Activated naive CD4-positive, alpha-beta T cell treated with anti-CD3 and anti-CD28 coated beads, Interleukin-2, amount 50 U/mL, for 24 hours (primary cell): ENCODE results near the gene ARPP19.
"Not testable (repeated sequence)": the region's sequence is repeated elsewhere in the genome, so short reads cannot be mapped to it uniquely, and the experiment has no call there.

Experiments used
- H3K27ac Mint-ChIP-seq: one replicate; pipeline ENCODE4 v1.8.0; 2021; ENCODE audit warnings: mild to moderate bottlenecking, mixed read lengths
- H3K27me3 Mint-ChIP-seq: one replicate; pipeline ENCODE4 v1.8.0; 2021; ENCODE audit warnings: mixed read lengths
- H3K36me3 Mint-ChIP-seq: one replicate; pipeline ENCODE4 v1.8.0; 2021; ENCODE audit warnings: mixed read lengths
- H3K4me1 Mint-ChIP-seq: one replicate; pipeline ENCODE4 v1.8.0; 2021; ENCODE audit warnings: mixed read lengths
- H3K4me3 Mint-ChIP-seq: one replicate; pipeline ENCODE4 v1.8.0; 2021; ENCODE audit warnings: mild to moderate bottlenecking, mixed read lengths
- H3K9me3 Mint-ChIP-seq: one replicate; pipeline ENCODE4 v1.8.0; 2021; ENCODE audit warnings: mixed read lengths

Gene ARPP19

GRCh38 chr15:52568601-52569585, at the start of gene ARPP19:
TSS of gene ARPP19 (minus strand) at chr15:52569030. CDS start at chr15:52568892, 138 bp downstream.
- Mint-ChIP-seq H3K4me3 (peak within 1 kb of the TSS; percentile 98), H3K4me1 (peaks cover 34% of the 10 kb centered on the region), H3K36me3 (peaks cover 4% of the 10 kb centered on the region), H3K27me3 (no peaks in the 10 kb centered on the region), H3K27ac (peak within 1 kb of the TSS; percentile 99), H3K9me3 (peaks cover 3% of the 10 kb centered on the region)

DNA sequence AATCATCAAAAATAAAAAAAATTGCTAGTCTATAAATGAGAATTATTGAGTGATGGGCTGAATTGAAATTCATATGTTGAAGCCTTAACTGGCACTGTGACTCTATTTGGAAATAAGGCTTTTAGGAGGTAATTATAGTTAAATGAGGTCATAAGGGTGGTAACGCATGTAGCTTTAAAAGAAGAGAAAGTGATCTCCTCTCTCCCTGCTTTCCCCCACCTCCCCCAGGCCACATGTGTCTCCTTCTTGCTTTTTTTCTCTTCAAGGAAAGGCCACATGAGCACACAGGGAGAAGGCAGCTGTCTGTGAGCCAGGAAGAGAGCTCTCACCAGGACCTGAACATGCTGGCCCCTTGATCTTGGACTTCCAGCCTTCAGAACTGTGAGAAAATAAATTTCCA, 48.2 kb upstream of the ARPP19 start:
- H3K4me3 Mint-ChIP-seq, result no peak overlapping the region

DNA sequence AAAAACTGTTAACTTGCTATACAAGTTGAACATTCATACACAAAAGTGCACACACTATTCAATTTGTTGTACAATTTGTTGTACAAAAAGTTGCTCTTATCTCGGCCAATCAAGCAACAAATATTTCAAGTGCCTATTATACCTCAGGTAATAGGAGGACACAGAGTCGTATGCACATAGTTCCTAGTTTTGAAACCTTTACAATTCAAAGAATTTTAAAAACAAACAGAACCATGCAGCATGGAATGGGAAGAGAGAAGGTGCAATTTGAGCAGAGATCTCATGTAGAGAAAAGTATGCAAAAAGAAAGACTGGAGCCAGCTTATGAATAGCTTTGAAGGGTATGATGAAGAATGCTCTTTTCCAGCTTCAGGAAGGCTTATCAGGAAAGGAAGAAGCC, 46.5 kb upstream of the ARPP19 start:
- Mint-ChIP-seq H3K27me3 (no peaks in the 10 kb centered on the region), H3K4me1 (no peaks in the 10 kb centered on the region), H3K36me3 (peaks cover 8% of the 10 kb centered on the region), H3K4me3 (no peak overlapping the region), H3K9me3 (no peaks in the 10 kb centered on the region), H3K27ac (peak overlapping the region; percentile 81)

More for the DNA sequence above, 48.2 kb upstream of the ARPP19 start:
- Mint-ChIP-seq H3K27ac (no peak overlapping the region), H3K4me1 (peaks cover 4% of the 10 kb centered on the region), H3K27me3 (no peaks in the 10 kb centered on the region), H3K9me3 (no peaks in the 10 kb centered on the region), H3K36me3 (peaks cover 4% of the 10 kb centered on the region)

GRCh38 chr15:52609593-52609992, 40.8 kb upstream of the ARPP19 start:
- Mint-ChIP-seq H3K9me3 (no peaks in the 10 kb centered on the region), H3K27ac (no peak overlapping the region), H3K36me3 (peaks cover 4% of the 10 kb centered on the region), H3K27me3 (no peaks in the 10 kb centered on the region), H3K4me1 (no peaks in the 10 kb centered on the region), H3K4me3 (no peak overlapping the region)

DNA sequence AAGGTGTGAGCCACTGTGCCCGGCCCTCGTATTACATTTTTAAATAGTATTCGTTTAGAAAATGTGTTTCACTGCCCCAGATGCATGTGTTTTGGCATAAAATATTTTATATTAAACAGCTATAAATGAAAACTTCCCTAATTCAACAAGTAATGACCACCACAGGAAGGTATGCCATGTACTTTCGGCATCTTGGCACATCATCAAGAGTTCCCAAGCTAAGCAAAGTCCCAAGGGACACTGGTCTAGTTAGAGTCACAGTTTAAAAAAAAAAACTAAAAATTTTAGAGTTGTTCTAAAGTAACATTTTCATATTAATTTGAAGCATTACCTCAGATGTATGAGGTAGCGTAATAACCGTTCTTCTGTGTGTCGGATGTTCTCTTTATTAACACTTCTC, 15.6 kb upstream of the ARPP19 start:
- no peaks in the 10 kb centered on the region for H3K4me1 Mint-ChIP-seq
- H3K36me3 Mint-ChIP-seq, result peaks cover 5% of the 10 kb centered on the region
- H3K9me3 Mint-ChIP-seq, result no peaks in the 10 kb centered on the region
- H3K4me3 Mint-ChIP-seq, result no peak overlapping the region
- H3K27me3 Mint-ChIP-seq, result no peaks in the 10 kb centered on the region
- no peak overlapping the region for H3K27ac Mint-ChIP-seq

DNA sequence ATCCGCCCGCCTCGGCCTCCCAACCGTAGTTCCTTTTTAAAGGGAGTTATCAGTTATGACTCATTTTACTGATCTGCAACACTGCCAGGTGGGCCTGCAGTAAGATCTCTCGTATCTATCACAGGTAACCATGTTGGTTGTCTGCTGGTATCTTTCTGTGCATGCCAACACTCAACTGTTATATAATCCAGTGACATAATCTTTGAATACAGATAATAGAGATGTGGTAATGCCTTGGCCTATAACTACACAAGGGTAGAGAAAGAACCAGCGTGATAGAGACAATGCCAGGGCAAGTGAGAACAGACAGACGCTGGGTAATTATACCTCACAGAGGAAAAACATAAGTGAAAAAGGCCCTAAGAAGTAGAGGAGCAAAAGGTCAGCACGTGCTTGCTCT, 11.0 kb upstream of the ARPP19 start:
- Mint-ChIP-seq H3K27ac (no peak overlapping the region), H3K4me3 (no peak overlapping the region), H3K9me3 (no peaks in the 10 kb centered on the region), H3K36me3 (peaks cover 2% of the 10 kb centered on the region), H3K27me3 (no peaks in the 10 kb centered on the region), H3K4me1 (no peaks in the 10 kb centered on the region)

DNA sequence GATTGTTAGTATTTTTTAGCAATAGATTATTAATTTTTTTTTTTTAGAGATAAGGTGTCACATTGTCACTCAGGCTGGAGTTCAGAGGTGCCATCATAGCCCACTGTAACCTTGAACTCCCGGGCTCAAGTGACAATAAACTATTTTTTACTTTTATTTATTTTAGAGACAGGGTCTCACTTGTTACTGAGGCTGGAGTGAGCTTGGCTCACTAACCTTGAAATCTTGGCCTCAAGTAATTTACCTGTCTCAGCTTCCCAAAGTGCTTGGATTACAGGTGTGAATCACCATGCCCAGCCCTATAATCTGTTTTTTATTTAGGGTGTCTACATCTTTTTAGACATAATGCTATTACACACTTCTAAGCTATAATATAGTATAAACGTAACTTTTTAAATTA, 7.9 kb upstream of the ARPP19 start:
- Mint-ChIP-seq H3K9me3 (peaks cover 9% of the 10 kb centered on the region), H3K27me3 (no peaks in the 10 kb centered on the region), H3K4me1 (no peaks in the 10 kb centered on the region), H3K36me3 (peaks cover 5% of the 10 kb centered on the region), H3K27ac (no peak overlapping the region), H3K4me3 (no peak overlapping the region)

DNA sequence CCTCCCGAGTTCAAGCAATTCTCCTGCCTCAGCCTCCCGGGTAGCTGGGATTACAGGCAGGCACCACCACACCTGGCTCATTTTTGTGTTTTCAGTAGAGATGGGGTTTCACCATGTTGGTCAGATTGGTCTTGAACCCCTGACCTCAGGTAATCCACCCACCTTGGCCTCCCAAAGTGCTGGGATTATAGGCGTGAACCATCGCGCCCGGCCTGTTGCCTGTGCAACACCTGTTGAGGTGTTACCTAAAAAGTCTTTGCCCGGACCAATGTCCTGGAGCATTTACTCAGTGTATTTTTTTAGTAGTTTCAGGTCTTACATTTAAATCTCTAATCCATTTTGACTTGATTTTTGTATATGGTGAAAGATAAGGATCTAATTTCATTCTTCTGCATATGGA, 6.7 kb upstream of the ARPP19 start:
- not testable (repeated sequence) for H3K9me3 Mint-ChIP-seq, H3K27ac Mint-ChIP-seq, H3K4me3 Mint-ChIP-seq

DNA sequence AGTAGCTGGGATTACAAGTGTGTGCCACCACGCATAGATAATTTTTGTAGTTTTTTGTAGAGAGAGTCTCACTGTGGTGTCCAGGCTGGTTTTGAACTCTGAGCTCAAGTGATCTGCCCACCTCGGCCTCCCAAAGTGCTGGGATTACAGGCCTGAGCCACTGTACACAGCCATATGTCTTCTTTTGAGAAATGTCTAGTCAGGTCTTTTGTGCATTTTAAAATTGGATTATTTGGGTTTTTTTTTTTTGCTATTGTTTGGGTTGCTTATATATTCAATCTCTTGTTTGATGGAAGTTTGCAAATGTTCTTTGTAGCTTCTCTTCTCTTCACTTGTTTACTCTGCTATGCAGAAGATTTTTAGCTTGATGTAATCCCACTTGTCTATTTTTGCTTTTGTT, 6.2 kb upstream of the ARPP19 start:
- Mint-ChIP-seq H3K27ac (no peak overlapping the region), H3K4me1 (no peaks in the 10 kb centered on the region), H3K27me3 (no peaks in the 10 kb centered on the region), H3K9me3 (peaks cover 9% of the 10 kb centered on the region), H3K4me3 (no peak overlapping the region), H3K36me3 (peaks cover 5% of the 10 kb centered on the region)

More for the DNA sequence above, 6.7 kb upstream of the ARPP19 start:
- not testable (repeated sequence) for H3K27me3 Mint-ChIP-seq, H3K4me1 Mint-ChIP-seq, H3K36me3 Mint-ChIP-seq

DNA sequence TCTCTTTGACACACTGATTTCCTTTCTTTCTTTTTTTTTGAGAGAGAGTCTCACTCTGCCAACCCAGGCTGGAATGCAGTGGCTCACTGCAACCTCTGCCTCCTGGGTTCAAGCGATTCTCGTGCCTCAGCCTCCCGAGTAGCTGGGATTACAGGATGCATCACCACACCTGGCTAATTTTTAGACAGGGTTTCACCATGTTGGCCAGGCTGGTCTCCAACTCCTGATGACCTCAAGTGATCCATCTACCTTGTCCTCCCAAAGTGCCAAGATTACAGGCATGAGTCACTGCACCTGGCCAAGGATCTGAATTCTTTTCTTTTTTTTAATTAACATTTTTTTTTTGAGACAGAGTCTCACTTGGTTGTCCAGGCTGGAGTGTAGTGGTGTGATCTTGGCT, 5.8 kb upstream of the ARPP19 start:
- not testable (repeated sequence) for H3K9me3 Mint-ChIP-seq

DNA sequence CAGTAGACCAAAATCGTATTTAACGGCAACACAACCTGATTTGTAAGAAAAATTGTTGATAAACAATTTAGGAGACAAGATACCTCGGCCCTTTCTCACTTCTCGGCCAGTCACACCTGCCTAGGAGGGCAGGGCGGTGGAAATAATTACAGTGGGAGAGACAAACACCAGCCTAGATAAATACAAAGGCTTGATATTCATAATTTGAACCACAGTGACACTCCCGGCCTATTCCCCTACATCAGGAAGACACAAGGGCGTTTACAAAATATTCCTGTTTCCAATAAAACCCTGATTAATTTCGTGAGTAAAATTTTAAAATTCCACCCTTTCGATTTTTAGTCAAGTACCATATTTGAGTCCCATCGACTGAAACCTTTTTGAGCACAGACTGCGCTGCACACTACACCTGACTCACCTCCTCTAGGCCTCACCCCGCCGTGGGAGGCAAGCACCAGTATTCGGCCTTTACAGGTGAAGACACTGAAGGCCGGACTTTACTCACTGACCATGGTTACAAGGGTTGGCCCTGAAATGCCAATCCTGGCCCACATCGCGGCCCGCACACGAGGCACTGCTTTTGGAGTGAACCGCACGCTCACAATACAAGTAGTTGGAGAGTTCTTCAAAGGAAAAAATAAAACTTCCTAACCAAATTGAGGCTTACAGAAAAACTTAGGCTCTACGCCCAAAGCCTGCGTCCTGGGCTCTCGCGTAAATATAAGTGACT, 794 bp downstream of the ARPP19 start:
- Mint-ChIP-seq H3K4me3 (peak overlapping the region; percentile 98), H3K9me3 (no peaks in the 10 kb centered on the region), H3K4me1 (peaks cover 40% of the 10 kb centered on the region)

More for the DNA sequence above, 5.8 kb upstream of the ARPP19 start:
- H3K36me3 Mint-ChIP-seq, H3K27me3 Mint-ChIP-seq, H3K4me1 Mint-ChIP-seq, H3K27ac Mint-ChIP-seq, H3K4me3 Mint-ChIP-seq: not testable (repeated sequence)

DNA sequence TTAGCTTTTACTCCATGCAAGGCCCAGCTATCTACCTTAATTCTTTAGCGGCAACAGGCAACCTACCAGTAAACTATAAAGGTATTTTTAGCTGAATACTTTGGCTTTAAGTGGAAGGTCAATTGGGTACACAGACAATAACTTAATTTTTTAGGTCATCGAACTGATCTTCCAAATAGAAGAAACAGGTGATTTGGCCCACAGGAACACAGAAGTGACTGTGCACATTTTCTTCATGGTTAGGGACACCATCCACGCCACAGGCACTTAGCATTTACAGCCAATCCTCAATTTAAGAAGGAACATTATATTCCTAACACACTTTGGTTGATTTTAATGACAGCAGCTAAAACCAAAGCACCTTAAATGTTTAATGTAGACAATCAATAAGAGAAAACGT, 1.9 kb downstream of the ARPP19 start:
- no peaks in the 10 kb centered on the region for H3K9me3 Mint-ChIP-seq
- no peak overlapping the region for H3K27ac Mint-ChIP-seq
- H3K4me3 Mint-ChIP-seq, result peak overlapping the region; percentile 98
- peaks cover 50% of the 10 kb centered on the region for H3K4me1 Mint-ChIP-seq
- H3K27me3 Mint-ChIP-seq, result no peaks in the 10 kb centered on the region
- H3K36me3 Mint-ChIP-seq, result peaks cover 4% of the 10 kb centered on the region

More for the DNA sequence above, 794 bp downstream of the ARPP19 start:
- peaks cover 2% of the 10 kb centered on the region for H3K36me3 Mint-ChIP-seq
- H3K27ac Mint-ChIP-seq, result peak overlapping the region; percentile 99
- H3K27me3 Mint-ChIP-seq, result no peaks in the 10 kb centered on the region

- not testable (repeated sequence) for H3K9me3 Mint-ChIP-seq, H3K27ac Mint-ChIP-seq, H3K4me3 Mint-ChIP-seq, H3K36me3 Mint-ChIP-seq, H3K27me3 Mint-ChIP-seq
- peaks cover 62% of the 10 kb centered on the region for H3K4me1 Mint-ChIP-seq
Observed at GRCh38 chr15:52565417-52566358, 3.1 kb downstream of the ARPP19 start.

GRCh38 chr15:52563501-52564060, 5.2 kb downstream of the ARPP19 start:
- H3K4me1 Mint-ChIP-seq, result peaks cover 77% of the 10 kb centered on the region
- no peaks in the 10 kb centered on the region for H3K9me3 Mint-ChIP-seq
- H3K27ac Mint-ChIP-seq, result no peak overlapping the region
- H3K36me3 Mint-ChIP-seq, result peaks cover 4% of the 10 kb centered on the region
- no peaks in the 10 kb centered on the region for H3K27me3 Mint-ChIP-seq
- H3K4me3 Mint-ChIP-seq, result no peak overlapping the region

DNA sequence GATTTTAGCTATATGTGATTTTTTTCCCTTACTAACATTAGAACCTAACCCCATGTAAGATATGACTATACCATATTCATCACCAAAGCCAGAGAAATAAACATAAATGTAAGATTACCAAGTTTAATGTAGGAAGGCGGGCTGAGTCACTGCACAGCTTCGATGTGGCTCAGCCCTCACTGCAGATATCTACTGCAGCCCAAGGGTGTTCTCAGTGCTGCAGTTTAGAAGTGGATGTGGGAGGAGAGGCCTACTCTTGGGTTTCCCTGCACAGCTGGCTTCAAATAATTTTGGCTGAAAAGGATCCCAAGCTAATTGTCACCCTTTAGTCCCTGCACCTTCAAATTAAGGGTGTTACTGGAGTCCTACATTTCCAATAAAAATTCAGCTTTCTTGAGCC, 9.3 kb downstream of the ARPP19 start:
- H3K4me3 Mint-ChIP-seq, result no peak overlapping the region

More for the DNA sequence above, 9.3 kb downstream of the ARPP19 start:
- no peak overlapping the region for H3K27ac Mint-ChIP-seq
- H3K27me3 Mint-ChIP-seq, result no peaks in the 10 kb centered on the region
- no peaks in the 10 kb centered on the region for H3K9me3 Mint-ChIP-seq
- H3K4me1 Mint-ChIP-seq, result peaks cover 75% of the 10 kb centered on the region
- H3K36me3 Mint-ChIP-seq, result peaks cover 6% of the 10 kb centered on the region
